ENCODE results near the gene HVCN1. TPM values are rescaled to one million over a fixed set of nuclear protein-coding genes. Genes with fewer than 3 reads are reported as not detected.
A peak's percentile ranks its signal among the peaks of the same experiment; 100 is the strongest.

Gene HVCN1
- total RNA-seq, 1 donor from 2014 or later = 6.1 TPM

GRCh38 chr12:110698171-110698902 is 9.4 kb upstream of the HVCN1 start:
- DNase-seq = peak; percentile 93

- no peak for DNase-seq
Observed at GRCh38 chr12:110697236-110697635, 8.3 kb upstream of the HVCN1 start.

GRCh38 chr12:110696283-110696682 is 7.4 kb upstream of the HVCN1 start:
- DNase-seq = no peak

- no peak for DNase-seq
Observed at GRCh38 chr12:110694330-110694901, 5.5 kb upstream of the HVCN1 start.

GRCh38 chr12:110693731-110694130 is 4.8 kb upstream of the HVCN1 start:
- DNase-seq = no peak

- DNase-seq = no peak
Observed at GRCh38 chr12:110690127-110690430, 1.2 kb upstream of the HVCN1 start.

- peak; percentile 43 for DNase-seq
Observed at GRCh38 chr12:110689281-110690126, 589 bp upstream of the HVCN1 start.

GRCh38 chr12:110687396-110688169 is 1.3 kb downstream of the HVCN1 start:
- DNase-seq = no peak

- no peak for DNase-seq
Observed at GRCh38 chr12:110686294-110686903, 2.5 kb downstream of the HVCN1 start.

GRCh38 chr12:110684312-110684836 is 4.5 kb downstream of the HVCN1 start:
- DNase-seq = no peak

- DNase-seq = no peak
Observed at GRCh38 chr12:110683888-110684287, 5.0 kb downstream of the HVCN1 start.

- no peak for DNase-seq
Observed at GRCh38 chr12:110680032-110680431, 8.9 kb downstream of the HVCN1 start.

GRCh38 chr12:110679201-110679600 is 9.7 kb downstream of the HVCN1 start:
- DNase-seq = no peak

- DNase-seq = no peak
Observed at GRCh38 chr12:110677982-110678381, 10.9 kb downstream of the HVCN1 start.

GRCh38 chr12:110677206-110677911 is 11.6 kb downstream of the HVCN1 start:
- DNase-seq = no peak

- DNase-seq = no peak
Observed at GRCh38 chr12:110676171-110676570, 12.7 kb downstream of the HVCN1 start.

- no peak for DNase-seq
Observed at GRCh38 chr12:110670161-110670701, 18.7 kb downstream of the HVCN1 start.

GRCh38 chr12:110669193-110669502 is 19.8 kb downstream of the HVCN1 start:
- no peak for DNase-seq

GRCh38 chr12:110668480-110669192 is 20.3 kb downstream of the HVCN1 start:
- DNase-seq = no peak

- DNase-seq = no peak
Observed at GRCh38 chr12:110667671-110668070, 21.2 kb downstream of the HVCN1 start.

GRCh38 chr12:110666892-110667291 is 22.0 kb downstream of the HVCN1 start:
- DNase-seq = no peak

Measured in dermis blood vessel endothelial cell (primary cell).